Karpas-422 (cell line): ENCODE data around the gene RTN3. TPM values are rescaled to one million over a fixed set of nuclear protein-coding genes. Genes with fewer than 3 reads are reported as not detected.

Experiments used
- DNase-seq: peaks from one replicate; pipeline ENCODE4 v3.0.0-alpha.2; 2015
- H2AFZ ChIP-seq: fragments of 200-600 bp; sonication (generic); 2 replicates; pipeline ENCODE4 v1.6.1; 2014; ENCODE audit warnings: antibody characterized with exemption, low read length, mixed read lengths
- H3K27ac ChIP-seq: fragments of 200-600 bp; sonication (generic); 2 replicates; pipeline ENCODE4 v1.5.1; 2014; ENCODE audit warnings: mild to moderate bottlenecking, low read length, moderate library complexity
- H3K27me3 ChIP-seq: fragments of 200-600 bp; sonication (generic); 2 replicates; pipeline ENCODE4 v1.6.1; 2014; ENCODE audit warnings: low read length, mixed read lengths
- H3K36me3 ChIP-seq: fragments of 200-600 bp; sonication (generic); 2 replicates; pipeline ENCODE4 v1.6.1; 2014; ENCODE audit warnings: low read length, mixed read lengths; ENCODE audit not compliant: insufficient read depth
- H3K4me1 ChIP-seq: fragments of 200-600 bp; sonication (generic); 2 replicates; pipeline ENCODE4 v1.6.1; 2014; ENCODE audit warnings: mild to moderate bottlenecking, low read length, mixed read lengths
- H3K4me2 ChIP-seq: fragments of 200-600 bp; sonication (generic); 2 replicates; pipeline ENCODE4 v1.6.1; 2014; ENCODE audit warnings: low read length, low read depth, mild to moderate bottlenecking; ENCODE audit not compliant: poor library complexity, severe bottlenecking
- H3K4me3 ChIP-seq: fragments of 200-600 bp; sonication (generic); 2 replicates; pipeline ENCODE4 v1.5.1; 2014; ENCODE audit warnings: mild to moderate bottlenecking, antibody characterized with exemption, low read length, mixed read lengths
- H3K79me2 ChIP-seq: fragments of 200-600 bp; sonication (generic); 2 replicates; pipeline ENCODE4 v1.6.1; 2014; ENCODE audit warnings: mild to moderate bottlenecking, low read length, mixed read lengths
- H3K9ac ChIP-seq: fragments of 200-600 bp; sonication (generic); 2 replicates; pipeline ENCODE4 v1.6.0; 2014; ENCODE audit warnings: low read length
- H3K9me2 ChIP-seq: fragments of 200-600 bp; sonication (generic), shearing (Covaris generic); replicated peaks from 2 replicates; pipeline ENCODE4 v1.6.0; 2014; ENCODE audit warnings: mild to moderate bottlenecking, low read length, moderate library complexity; ENCODE audit not compliant: insufficient read depth
- H3K9me3 ChIP-seq: fragments of 300-700, 200-600 bp; sonication (generic); 2 replicates; pipeline ENCODE4 v1.6.1; 2014; ENCODE audit warnings: low read length, mixed read lengths
- H4K20me1 ChIP-seq: fragments of 200-600 bp; sonication (generic); 2 replicates; pipeline ENCODE4 v1.6.1; 2014; ENCODE audit warnings: mild to moderate bottlenecking, antibody characterized with exemption, low read length, low read depth; ENCODE audit not compliant: insufficient read depth
- total RNA-seq: library from RNA; depleted of rRNA; stranded (reverse); fragments of >200 nt; shearing (Covaris generic); gene quantifications from 2 replicates; pipeline ENCODE4 v1.2.3, GENCODE V29; 2014; ENCODE audit warnings: low replicate concordance

RTN3 gene
- total RNA-seq, 1 experiment from 2014 or later, result 118 TPM

DNA sequence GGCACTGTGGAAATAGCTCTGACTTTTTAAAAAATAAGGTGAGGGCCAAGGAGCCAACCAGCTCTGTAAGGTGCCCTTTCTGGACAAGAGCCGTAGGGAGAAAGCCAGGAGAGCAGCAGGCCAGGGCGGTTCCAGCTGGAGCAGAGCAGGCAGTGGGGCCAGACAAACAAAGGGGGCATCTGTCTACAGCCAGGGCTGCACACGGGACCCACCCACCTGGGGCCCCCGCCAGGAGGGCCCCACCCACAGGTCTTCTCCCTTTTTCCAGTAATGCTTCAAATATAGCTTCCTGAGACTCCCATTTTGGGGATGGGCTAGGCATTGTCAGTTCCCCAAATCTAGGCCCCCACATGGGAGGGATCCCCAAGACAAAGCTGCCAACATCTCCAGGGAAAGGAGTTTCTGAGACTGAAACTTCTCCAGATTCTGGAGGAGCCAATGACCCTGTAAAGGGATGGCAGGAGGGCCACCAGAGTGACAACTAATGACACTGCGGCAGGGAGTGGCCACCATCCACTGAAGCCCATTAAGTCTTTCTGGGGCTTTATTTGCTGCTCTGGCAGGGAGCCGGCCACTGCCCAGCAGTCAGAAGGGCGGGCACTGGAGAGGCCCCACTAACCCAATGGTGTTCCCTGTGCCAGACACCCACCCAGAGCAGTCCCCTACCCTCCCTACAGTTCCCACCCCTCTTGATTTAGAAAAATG is 85.4 kb downstream of the RTN3 start:
- H3K36me3 ChIP-seq, result no peaks in the 10 kb centered on the region
- H3K4me3 ChIP-seq, result peak overlapping the region; percentile 93
- peaks cover 8% of the 10 kb centered on the region for H3K79me2 ChIP-seq
- H3K4me1 ChIP-seq, result peaks cover 20% of the 10 kb centered on the region
- no peak overlapping the region for H3K27ac ChIP-seq
- no peaks in the 10 kb centered on the region for H3K9me2 ChIP-seq
- no peaks in the 10 kb centered on the region for H3K27me3 ChIP-seq
- no peaks in the 10 kb centered on the region for H3K9me3 ChIP-seq
- no peak overlapping the region for H2AFZ ChIP-seq
- peak; percentile 31 for DNase-seq
- H4K20me1 ChIP-seq, result no peaks in the 10 kb centered on the region; the same call in 1 of the 2 replicates
- H3K9ac ChIP-seq, result peak overlapping the region; percentile 84
- H3K4me2 ChIP-seq, result peak overlapping the region; percentile 100

DNA sequence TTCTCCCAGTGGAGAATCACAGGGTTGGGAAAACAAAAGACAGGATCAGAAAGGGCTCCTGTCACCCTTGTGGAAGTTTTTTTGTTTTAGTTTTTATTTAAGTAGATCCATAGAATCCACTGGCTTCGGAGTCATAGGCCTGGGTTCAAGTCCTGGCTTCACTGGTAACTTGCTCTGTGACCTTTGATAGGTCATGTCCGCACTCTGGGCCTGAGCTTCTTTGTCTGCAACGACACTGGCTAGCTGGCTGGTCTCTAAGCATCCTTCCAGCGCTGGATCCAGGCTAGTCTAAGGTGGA is 85.9 kb downstream of the RTN3 start:
- H2AFZ ChIP-seq, result no peak overlapping the region; the same call in 1 of the 2 replicates
- peak overlapping the region; percentile 100 for H3K4me2 ChIP-seq
- no peak for DNase-seq
- H3K79me2 ChIP-seq, result peaks cover 8% of the 10 kb centered on the region
- no peaks in the 10 kb centered on the region; the same call in 1 of the 2 replicates for H4K20me1 ChIP-seq
- H3K27ac ChIP-seq, result no peak overlapping the region
- no peaks in the 10 kb centered on the region for H3K36me3 ChIP-seq
- no peaks in the 10 kb centered on the region for H3K27me3 ChIP-seq
- no peaks in the 10 kb centered on the region for H3K9me3 ChIP-seq
- peaks cover 20% of the 10 kb centered on the region for H3K4me1 ChIP-seq
- H3K9me2 ChIP-seq, result no peaks in the 10 kb centered on the region
- peak overlapping the region; percentile 93 for H3K4me3 ChIP-seq
- H3K9ac ChIP-seq, result peak overlapping the region; percentile 84

DNA sequence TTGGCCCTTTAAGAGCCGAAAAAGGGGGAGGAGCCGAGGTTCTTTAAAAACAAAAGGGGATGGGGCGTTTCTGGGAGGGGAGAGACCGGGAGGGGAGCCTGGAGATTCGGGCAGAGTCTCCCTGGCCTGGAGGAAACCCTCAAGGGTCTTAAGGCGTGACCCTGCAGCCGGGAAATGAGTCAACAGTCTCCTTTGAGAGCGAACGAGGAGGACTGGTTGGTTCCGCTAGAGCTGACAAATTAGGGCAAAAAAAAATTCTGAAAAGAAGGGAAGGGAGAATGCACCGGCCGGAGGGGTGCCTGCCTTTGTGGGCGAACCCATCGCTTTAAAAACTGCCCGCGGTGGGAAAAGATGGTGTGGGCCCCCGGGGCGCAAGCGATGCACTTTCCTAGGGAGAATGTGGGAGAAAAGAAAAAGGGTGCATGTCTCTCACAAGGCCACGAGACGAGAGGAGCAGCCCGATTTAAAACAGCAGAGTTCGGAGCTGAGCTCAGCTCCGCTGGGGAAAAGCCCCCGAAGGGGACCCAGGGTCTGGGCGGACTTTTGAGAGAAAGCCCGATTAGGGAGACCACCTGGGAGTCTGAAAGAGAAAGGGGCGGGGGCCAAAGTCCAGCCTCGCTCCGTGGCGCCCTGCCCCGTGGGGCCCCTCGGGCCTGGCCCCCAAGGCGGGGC is 86.4 kb downstream of the RTN3 start:
- no peaks in the 10 kb centered on the region for H3K9me2 ChIP-seq
- peak overlapping the region; percentile 100 for H3K4me2 ChIP-seq
- H3K27ac ChIP-seq, result no peak overlapping the region
- DNase-seq, result peak; percentile 71
- H3K9ac ChIP-seq, result peak overlapping the region; percentile 84
- peaks cover 20% of the 10 kb centered on the region for H3K4me1 ChIP-seq
- H3K4me3 ChIP-seq, result peak overlapping the region; percentile 93
- H3K79me2 ChIP-seq, result peaks cover 8% of the 10 kb centered on the region
- peak overlapping the region; percentile 20; the same call in 1 of the 2 replicates for H2AFZ ChIP-seq
- H3K9me3 ChIP-seq, result no peaks in the 10 kb centered on the region
- H3K36me3 ChIP-seq, result no peaks in the 10 kb centered on the region
- H3K27me3 ChIP-seq, result no peaks in the 10 kb centered on the region
- no peaks in the 10 kb centered on the region; the same call in 1 of the 2 replicates for H4K20me1 ChIP-seq

DNA sequence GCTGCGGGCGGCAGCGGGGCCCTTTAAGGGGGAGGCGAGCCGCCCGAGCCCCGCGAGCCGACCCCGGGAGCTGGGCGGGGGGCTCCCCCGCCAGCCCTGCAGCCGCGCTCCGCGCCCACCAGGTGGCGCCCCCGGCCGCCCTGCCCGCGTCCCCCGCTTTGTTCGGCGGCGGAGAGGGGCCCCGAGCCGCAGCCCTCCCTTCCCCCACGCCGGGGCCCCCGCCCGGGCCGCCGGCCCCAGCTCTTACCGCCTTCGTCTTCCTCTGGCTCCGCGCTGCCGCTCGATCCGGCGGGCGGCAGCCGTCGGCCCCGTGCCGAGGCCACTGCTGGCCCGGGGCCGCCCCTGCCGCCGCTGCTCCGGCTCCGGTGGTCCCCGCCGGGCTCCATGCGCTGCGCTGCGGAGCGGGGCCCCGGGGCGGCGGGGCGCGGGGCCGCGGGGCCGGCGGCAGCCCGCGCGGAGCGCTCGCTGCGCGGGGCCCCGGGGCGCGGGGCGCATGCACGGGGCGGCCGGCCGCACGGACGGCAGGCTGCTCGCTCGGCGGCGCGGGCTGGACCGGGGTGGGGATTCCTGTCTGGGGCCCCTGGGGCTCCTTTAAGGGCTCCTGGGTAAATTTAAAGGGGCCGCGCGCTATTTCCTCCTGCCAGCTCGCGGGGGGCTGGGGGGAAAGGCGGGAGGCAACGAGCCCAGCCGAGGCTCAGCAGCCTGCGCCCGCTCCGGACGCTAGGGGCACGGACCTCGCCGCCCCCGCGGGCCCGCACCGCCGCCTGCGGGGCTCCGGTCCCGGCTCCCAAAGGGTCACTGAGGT is 87.1 kb downstream of the RTN3 start, which contains the start of gene ZFTA:
Gene ZFTA, minus strand, starts transcription at position 539 of the 805 bp plus-strand sequence. Its CDS starts 153 bp downstream, at position 386.
- Histone ChIP-seq H3K9me3 (no peaks in the 10 kb centered on the region), H3K79me2 (peaks cover 8% of the 10 kb centered on the region), H3K4me1 (peaks cover 20% of the 10 kb centered on the region), H3K4me3 (peak within 1 kb of the TSS; percentile 93), H3K9ac (peak within 1 kb of the TSS; percentile 84), H3K36me3 (no peaks in the 10 kb centered on the region), H3K4me2 (peak within 1 kb of the TSS; percentile 100), H2AFZ (peak within 1 kb of the TSS; percentile 81), H3K9me2 (no peaks in the 10 kb centered on the region), H3K27me3 (no peaks in the 10 kb centered on the region), H3K27ac (no peak within 1 kb of the TSS), H4K20me1 (no peaks in the 10 kb centered on the region; the same call in 1 of the 2 replicates)
- peak; percentile 84 for DNase-seq

DNA sequence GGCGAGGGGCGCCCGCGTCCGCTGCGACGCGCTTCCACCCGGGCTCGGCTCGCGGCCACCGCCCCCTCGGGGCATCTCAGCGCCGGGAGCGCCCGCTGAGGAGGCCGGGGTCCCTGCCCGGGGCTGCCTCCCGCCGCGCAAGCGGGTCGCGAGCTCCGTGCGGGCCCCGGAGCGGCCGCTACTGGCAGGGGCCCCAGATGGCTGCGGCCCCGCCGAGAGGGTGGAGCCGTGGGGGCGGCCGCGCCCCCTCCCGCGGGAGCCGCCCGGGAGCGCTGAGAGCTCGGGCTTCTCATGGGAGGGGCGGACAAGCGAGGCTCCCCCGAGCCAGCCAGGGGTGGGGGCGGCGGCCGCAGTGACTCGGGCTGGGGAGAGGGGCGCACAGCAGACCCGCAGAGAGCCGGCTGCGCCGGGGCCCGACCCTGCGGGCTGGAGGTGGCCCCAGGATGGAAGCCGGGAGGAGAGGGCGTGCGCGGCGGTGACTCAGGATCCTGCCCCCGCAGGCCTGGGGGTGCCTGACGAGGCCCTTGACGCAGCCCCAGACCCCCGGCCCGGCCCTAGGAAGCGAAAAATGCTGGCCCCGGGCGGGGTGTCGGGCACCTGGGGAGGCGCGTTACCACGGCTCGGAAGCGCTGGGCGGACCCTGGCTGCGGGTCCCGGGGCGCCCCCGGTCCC is 87.9 kb downstream of the RTN3 start:
- H3K4me3 ChIP-seq, result peak overlapping the region; percentile 71
- peak overlapping the region; percentile 81 for H2AFZ ChIP-seq
- peaks cover 20% of the 10 kb centered on the region for H3K4me1 ChIP-seq
- H3K27ac ChIP-seq, result no peak overlapping the region
- H3K9me2 ChIP-seq, result no peaks in the 10 kb centered on the region
- H3K79me2 ChIP-seq, result peaks cover 8% of the 10 kb centered on the region
- H3K9me3 ChIP-seq, result no peaks in the 10 kb centered on the region
- DNase-seq, result peak; percentile 60
- no peaks in the 10 kb centered on the region; the same call in 1 of the 2 replicates for H4K20me1 ChIP-seq
- peak overlapping the region; percentile 74 for H3K4me2 ChIP-seq
- H3K9ac ChIP-seq, result peak overlapping the region; percentile 69
- H3K36me3 ChIP-seq, result no peaks in the 10 kb centered on the region
- H3K27me3 ChIP-seq, result no peaks in the 10 kb centered on the region

DNA sequence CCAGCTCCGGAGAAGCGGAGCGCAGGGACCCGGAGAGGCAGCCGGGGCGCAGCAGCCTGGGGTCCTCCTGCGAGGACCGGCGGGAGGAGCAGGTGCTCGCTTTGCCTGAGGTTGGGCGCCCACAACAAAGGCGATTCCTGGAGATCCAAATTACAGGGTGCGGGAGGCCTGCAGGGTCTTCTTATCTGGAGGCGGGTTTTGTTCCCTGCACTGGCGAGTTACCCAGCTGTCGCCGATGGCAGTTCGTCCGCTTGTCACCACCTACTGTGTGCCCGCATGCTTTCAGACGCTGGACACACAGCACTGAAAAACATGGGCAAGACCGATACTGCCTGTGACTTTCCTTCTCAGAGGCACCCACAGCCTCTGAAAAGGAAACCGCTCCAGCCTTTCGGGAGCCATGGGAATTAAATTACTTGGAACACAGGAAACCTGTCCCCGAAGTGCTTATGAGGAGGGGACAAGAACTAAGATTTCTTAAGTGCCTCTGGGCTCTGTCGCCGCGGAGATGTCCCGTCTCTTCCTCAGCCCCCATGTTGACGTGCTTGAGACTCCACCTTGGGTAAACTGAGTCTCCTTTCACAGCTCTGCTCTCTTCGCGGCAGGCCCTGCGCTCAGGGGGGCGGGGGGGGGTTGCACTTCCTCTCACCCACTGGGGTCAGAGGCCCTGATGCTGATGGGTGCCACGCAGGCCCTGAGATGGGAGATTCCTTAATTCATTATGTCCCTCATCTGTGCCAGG is 88.6 kb downstream of the RTN3 start:
- Histone ChIP-seq H3K4me3 (peak overlapping the region; percentile 71), H3K27me3 (no peaks in the 10 kb centered on the region), H4K20me1 (no peaks in the 10 kb centered on the region; the same call in 1 of the 2 replicates), H3K36me3 (no peaks in the 10 kb centered on the region), H3K9me3 (no peaks in the 10 kb centered on the region), H3K9me2 (no peaks in the 10 kb centered on the region), H3K4me1 (peaks cover 20% of the 10 kb centered on the region), H3K27ac (no peak overlapping the region), H3K79me2 (peaks cover 8% of the 10 kb centered on the region), H2AFZ (peak overlapping the region; percentile 81; the same call in 1 of the 2 replicates), H3K4me2 (peak overlapping the region; percentile 74), H3K9ac (peak overlapping the region; percentile 69; the same call in 1 of the 2 replicates)
- DNase-seq, result peak; percentile 37

DNA sequence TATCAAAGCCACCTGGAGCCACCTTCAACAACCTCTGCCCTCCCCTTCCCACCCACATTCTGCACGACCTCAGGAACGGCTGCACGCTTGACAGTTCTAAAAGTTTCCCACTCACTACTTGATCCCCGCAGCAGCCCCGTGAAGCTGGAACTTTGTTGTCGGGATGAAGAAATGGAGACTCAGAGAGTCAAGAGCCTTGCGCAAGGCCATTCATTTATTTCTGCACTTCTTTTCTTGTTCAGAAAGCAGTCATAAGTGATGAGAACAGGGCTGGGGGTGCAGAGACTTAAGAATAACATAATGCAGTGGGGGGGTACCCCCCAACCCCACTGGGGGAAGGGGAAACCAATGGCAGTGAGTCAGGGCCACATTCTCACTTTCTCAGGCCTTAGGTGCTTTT is 89.5 kb downstream of the RTN3 start:
- Histone ChIP-seq H3K4me1 (peaks cover 20% of the 10 kb centered on the region), H2AFZ (no peak overlapping the region), H3K79me2 (peaks cover 8% of the 10 kb centered on the region), H3K27me3 (no peaks in the 10 kb centered on the region), H3K9ac (no peak overlapping the region), H3K36me3 (no peaks in the 10 kb centered on the region), H4K20me1 (no peaks in the 10 kb centered on the region; the same call in 1 of the 2 replicates), H3K27ac (no peak overlapping the region), H3K4me2 (no peak overlapping the region), H3K9me3 (no peaks in the 10 kb centered on the region), H3K4me3 (no peak overlapping the region), H3K9me2 (no peaks in the 10 kb centered on the region)
- DNase-seq, result no peak
